GM12878 (cell line): ENCODE data around the gene RPL10. TPM values are rescaled to one million over a fixed set of nuclear protein-coding genes. Genes with fewer than 3 reads are reported as not detected.

Experiments used
- ATAC-seq: fragments of 200-7000 bp; cut with Tn5 transposase; 3 replicates; pipeline ENCODE4 v1.9.1; 2020; ENCODE audit warnings: mild to moderate bottlenecking, moderate library complexity
- BruUV-seq: library from RNA; stranded (reverse); fragments of 400-500 nt; replicated peaks from 2 replicates; lab custom pipeline; 2021; lab: Mats Ljungman, UMichigan
- CTCF ChIA-PET: fragments of 300-600 bp; sonication (Branson Sonifier 250); formaldehyde crosslinking; extraction: SDS; loops from one replicate; lab custom pipeline; 2021; ENCODE audit warnings: inconsistent platforms; lab: Yijun Ruan, JAX
- POLR2A ChIA-PET: fragments of 350-600 bp; formaldehyde crosslinking; extraction: SDS; loops from one replicate; lab custom pipeline; 2021; ENCODE audit warnings: inconsistent platforms; lab: Charles Lee
- RAD21 ChIA-PET: fragments of 300-600 bp; sonication (Branson Sonifier 250); formaldehyde crosslinking; loops from one replicate; lab custom pipeline; 2023; ENCODE audit warnings: antibody characterized with exemption; ENCODE audit not compliant: unreplicated experiment; lab: Charles Lee
- SMC1A ChIA-PET: fragments of 300-600 bp; sonication (Branson Sonifier 250); formaldehyde crosslinking; loops from one replicate; lab custom pipeline; 2023; ENCODE audit not compliant: unreplicated experiment, uncharacterized antibody; lab: Charles Lee
- DNase-seq: peaks from one replicate; pipeline ENCODE4 v3.0.0-alpha.2; 2011; ENCODE audit warnings: low read depth, low spot score
- FAIRE-seq: peaks from 3 replicates; lab custom pipeline; 2011; peaks lifted over from hg19 to GRCh38; lab: Jason Lieb, UNC
- H2AFZ ChIP-seq: 2 replicates; pipeline ENCODE4 v1.6.0; 2011; ENCODE audit warnings: low read depth, low read length, control low read depth; ENCODE audit not compliant: control insufficient read depth
- H3K27ac ChIP-seq: 2 replicates; pipeline ENCODE4 v1.5.1; 2011; ENCODE audit warnings: control low read depth; ENCODE audit not compliant: control insufficient read depth, insufficient read depth
- H3K27me3 ChIP-seq, 2 experiments: replicated peaks in 1 of 2; 2 replicates each; pipeline versions ENCODE4 v1.6.0 to v1.6.1; 2011; ENCODE audit warnings: low read length in 1 of 2; ENCODE audit not compliant: control insufficient read depth in 2 of 2, insufficient read depth in 2 of 2
- H3K36me3 ChIP-seq, 2 experiments: 2 replicates each; pipeline ENCODE4 v1.5.1; 2011; ENCODE audit warnings: low read length in 1 of 2; ENCODE audit not compliant: control insufficient read depth in 2 of 2, insufficient read depth in 2 of 2
- H3K4me1 ChIP-seq: 2 replicates; pipeline ENCODE4 v1.6.1; 2011; ENCODE audit warnings: mild to moderate bottlenecking, low read length, moderate library complexity, mixed read lengths; ENCODE audit not compliant: control insufficient read depth, insufficient read depth
- H3K4me2 ChIP-seq: 2 replicates; pipeline ENCODE4 v1.6.0; 2011; ENCODE audit warnings: control low read depth; ENCODE audit not compliant: control insufficient read depth, insufficient read depth
- H3K4me3 ChIP-seq: fragments of 200-600 bp; sonication (generic); 2 replicates; pipeline ENCODE4 v1.5.1; 2016
- H3K79me2 ChIP-seq: 2 replicates; pipeline ENCODE4 v1.6.0; 2011; ENCODE audit warnings: low read length; ENCODE audit not compliant: control insufficient read depth, insufficient read depth
- H3K9ac ChIP-seq: 2 replicates; pipeline ENCODE4 v1.8.0; 2011; ENCODE audit warnings: low read length, control low read depth, mixed read lengths; ENCODE audit not compliant: control insufficient read depth, insufficient read depth
- H3K9me3 ChIP-seq: replicated peaks from 3 replicates; pipeline ENCODE4 v1.5.1; 2011; ENCODE audit warnings: mild to moderate bottlenecking, low read length; ENCODE audit not compliant: control insufficient read depth, insufficient read depth
- H4K20me1 ChIP-seq: 2 replicates; pipeline ENCODE4 v1.6.0; 2011; ENCODE audit not compliant: control insufficient read depth, insufficient read depth
- EGR1 ChIP-seq, 2 experiments: IDR thresholded peaks; 1 replicate in 1 of 2; 2 replicates in 1 of 2; pipeline ENCODE4 v1.6.1; 2011 to 2012; ENCODE audit warnings: low read depth in 2 of 2, low read length in 2 of 2, borderline replicate concordance in 1 of 2, mild to moderate bottlenecking in 1 of 2, moderate library complexity in 1 of 2
- JUNB ChIP-seq: IDR thresholded peaks from 2 replicates; pipeline ENCODE4 v1.6.1; 2016; ENCODE audit warnings: antibody characterized with exemption, mild to moderate bottlenecking
- MXI1 ChIP-seq: fragments of 150-350 bp; IDR thresholded peaks from 2 replicates; pipeline ENCODE4 v1.6.1; 2011; ENCODE audit warnings: low read depth, mild to moderate bottlenecking, inconsistent platforms, low read length, improper control_type of control experiment
- NRF1 ChIP-seq: conservative IDR thresholded peaks from 2 replicates; pipeline ENCODE4 v1.6.1; 2011; ENCODE audit warnings: mild to moderate bottlenecking, low read depth, low read length, improper control_type of control experiment
- RFX5 ChIP-seq: IDR thresholded peaks from 2 replicates; pipeline ENCODE4 v1.6.1; 2011; ENCODE audit warnings: low read depth, low read length, improper control_type of control experiment
- SMC3 ChIP-seq: IDR thresholded peaks from 2 replicates; pipeline ENCODE4 v1.6.1; 2011; ENCODE audit warnings: low read length, improper control_type of control experiment, borderline replicate concordance
- SRF ChIP-seq, 2 experiments: IDR thresholded peaks; 2 replicates each; pipeline ENCODE4 v1.6.1; 2011; ENCODE audit warnings: low read depth in 2 of 2, low read length in 2 of 2, mild to moderate bottlenecking in 1 of 2, moderate library complexity in 1 of 2
- ZSCAN29 ChIP-seq: fragments of 450-650 bp; IDR thresholded peaks from 2 replicates; pipeline ENCODE4 v1.6.1; 2017; ENCODE audit warnings: mild to moderate bottlenecking, moderate library complexity
- WGBS: methylation state at CpG from one replicate; pipeline ENCODE4 v1.1.6; 2016; ENCODE audit warnings: low lambda C conversion rate; ENCODE audit not compliant: insufficient replicate concordance, insufficient coverage; ENCODE audit errors: missing lambda C conversion rate; 5-methylcytosine and 5-hydroxymethylcytosine counted together
- in situ Hi-C: fragments of 300-500 bp; cut with MboI; formaldehyde crosslinking; loops from 9 replicates; pipeline ENCODE4 v1.14.3; 2018; ENCODE audit warnings: mixed read lengths
- intact Hi-C: fragments of 100-400 bp; cut with micrococcal nuclease; formaldehyde crosslinking; loops from one replicate; pipeline ENCODE4 v1.14.2; 2022; ENCODE audit not compliant: unreplicated experiment
- polyA plus RNA-seq, 11 experiments: library from polyadenylated mRNA; depleted of rRNA in 4 of 11; unstranded in 6 of 11; stranded (reverse) in 5 of 11; fragments of >200 nt; fragmentation: Nextera tagmentation in 4 of 11; fragmentation: Illumina TruSeq in 1 of 11; extraction: Ambion mirVana in 4 of 11; extraction: Trizol in 1 of 11; gene quantifications; 1 replicate in 1 of 11; 2 replicates in 10 of 11; pipeline versions ENCODE4 v1.2.1 to v1.2.3, GENCODE V29; 2011 to 2016; ENCODE audit warnings: inconsistent platforms in 2 of 11, missing spikeins in 2 of 11, low read depth in 1 of 11
- total RNA-seq, 4 experiments: library from RNA; depleted of rRNA in 3 of 4; stranded (reverse); fragments of >200 nt in 3 of 4; fragmentation: Illumina TruSeq in 1 of 4; extraction: Trizol in 1 of 4; gene quantifications; 2 replicates each; pipeline versions ENCODE4 v1.2.1 to v1.2.3, GENCODE V29; 2013 to 2021
- TF ChIP-seq, protein P1 (sequence below): fragments of 450-650 bp; IDR thresholded peaks from 2 replicates; pipeline ENCODE4 v1.6.1; 2018; ENCODE audit warnings: borderline replicate concordance, mild to moderate bottlenecking; ENCODE audit not compliant: partially characterized antibody
- TF ChIP-seq, protein P2 (sequence below): IDR thresholded peaks from 2 replicates; pipeline ENCODE4 v1.6.1; 2011; ENCODE audit warnings: mild to moderate bottlenecking, low read depth, low read length, moderate library complexity; ENCODE audit not compliant: insufficient replicate concordance
- TF ChIP-seq, protein P3 (sequence below): fragments of 450-650 bp; IDR thresholded peaks from 2 replicates; pipeline ENCODE4 v1.6.1; 2016; ENCODE audit warnings: mild to moderate bottlenecking, moderate library complexity, borderline replicate concordance

Gene RPL10
- total and polyA plus RNA-seq, 10 of the 15 experiments (the other 5 are each of a cell fraction or from before 2014, with no cell fraction given): 1,938 to 7,222 (median 4,494) TPM

DNA sequence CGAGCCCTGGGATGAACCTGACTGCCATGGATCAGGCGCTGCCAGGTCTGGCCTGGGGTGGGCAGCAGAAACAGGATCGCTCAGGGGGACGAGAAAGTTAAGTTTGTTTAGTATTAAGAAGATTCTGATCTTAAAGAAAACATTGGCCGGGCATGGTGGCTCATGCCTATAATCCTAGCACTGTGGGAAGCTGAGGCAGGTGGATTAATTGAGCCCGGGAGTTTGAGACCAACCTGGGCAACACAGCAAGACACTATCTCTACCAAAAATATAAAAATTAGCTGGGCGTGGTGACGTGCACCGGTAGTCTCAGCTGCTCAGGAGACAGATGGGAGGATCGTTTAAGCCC lies 23.0 kb upstream of the RPL10 start:
- intact Hi-C loops: loop anchor here (10.0 kb wide), 1 partner anchor 50 kb away; the partner anchor contains the start of gene ATP6AP1

More for the DNA sequence above, 23.0 kb upstream of the RPL10 start:
- Histone ChIP-seq H3K4me1 (peaks cover 11% of the 10 kb centered on the region), H2AFZ (no peak overlapping the region), H3K9me3 (no peaks in the 10 kb centered on the region; the same call in 2 of the 3 replicates), H3K27me3 (no peaks in the 10 kb centered on the region), H4K20me1 (no peaks in the 10 kb centered on the region), H3K4me3 (no peak overlapping the region), H3K27ac (no peak overlapping the region), H3K9ac (no peak overlapping the region), H3K36me3 (no peaks in the 10 kb centered on the region), H3K79me2 (peaks cover 20% of the 10 kb centered on the region), H3K4me2 (peak overlapping the region; percentile 55)
- TF ChIP-seq SMC3 (no peak), JUNB (no peak), SRF (IDR thresholded peaks at IDR 0.05; ENCODE audit: low read depth in 2 of 2, low read length in 2 of 2) (no peak), MXI1 (no peak), ZSCAN29 (no peak), NRF1 (no peak), EGR1 (IDR thresholded peaks at IDR 0.05; ENCODE audit: borderline replicate concordance in 1 of 2, low read depth in 2 of 2, low read length in 2 of 2) (no peak), RFX5 (no peak)
- TF ChIP-seq, protein P1, sequence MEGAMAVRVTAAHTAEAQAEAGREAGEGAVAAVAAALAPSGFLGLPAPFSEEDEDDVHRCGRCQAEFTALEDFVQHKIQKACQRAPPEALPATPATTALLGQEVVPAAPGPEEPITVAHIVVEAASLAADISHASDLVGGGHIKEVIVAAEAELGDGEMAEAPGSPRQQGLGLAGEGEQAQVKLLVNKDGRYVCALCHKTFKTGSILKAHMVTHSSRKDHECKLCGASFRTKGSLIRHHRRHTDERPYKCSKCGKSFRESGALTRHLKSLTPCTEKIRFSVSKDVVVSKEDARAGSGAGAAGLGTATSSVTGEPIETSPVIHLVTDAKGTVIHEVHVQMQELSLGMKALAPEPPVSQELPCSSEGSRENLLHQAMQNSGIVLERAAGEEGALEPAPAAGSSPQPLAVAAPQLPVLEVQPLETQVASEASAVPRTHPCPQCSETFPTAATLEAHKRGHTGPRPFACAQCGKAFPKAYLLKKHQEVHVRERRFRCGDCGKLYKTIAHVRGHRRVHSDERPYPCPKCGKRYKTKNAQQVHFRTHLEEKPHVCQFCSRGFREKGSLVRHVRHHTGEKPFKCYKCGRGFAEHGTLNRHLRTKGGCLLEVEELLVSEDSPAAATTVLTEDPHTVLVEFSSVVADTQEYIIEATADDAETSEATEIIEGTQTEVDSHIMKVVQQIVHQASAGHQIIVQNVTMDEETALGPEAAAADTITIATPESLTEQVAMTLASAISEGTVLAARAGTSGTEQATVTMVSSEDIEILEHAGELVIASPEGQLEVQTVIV: no peak
- TF ChIP-seq, protein P2, sequence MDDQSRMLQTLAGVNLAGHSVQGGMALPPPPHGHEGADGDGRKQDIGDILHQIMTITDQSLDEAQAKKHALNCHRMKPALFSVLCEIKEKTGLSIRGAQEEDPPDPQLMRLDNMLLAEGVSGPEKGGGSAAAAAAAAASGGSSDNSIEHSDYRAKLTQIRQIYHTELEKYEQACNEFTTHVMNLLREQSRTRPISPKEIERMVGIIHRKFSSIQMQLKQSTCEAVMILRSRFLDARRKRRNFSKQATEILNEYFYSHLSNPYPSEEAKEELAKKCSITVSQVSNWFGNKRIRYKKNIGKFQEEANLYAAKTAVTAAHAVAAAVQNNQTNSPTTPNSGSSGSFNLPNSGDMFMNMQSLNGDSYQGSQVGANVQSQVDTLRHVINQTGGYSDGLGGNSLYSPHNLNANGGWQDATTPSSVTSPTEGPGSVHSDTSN: no peak
- TF ChIP-seq, protein P3, sequence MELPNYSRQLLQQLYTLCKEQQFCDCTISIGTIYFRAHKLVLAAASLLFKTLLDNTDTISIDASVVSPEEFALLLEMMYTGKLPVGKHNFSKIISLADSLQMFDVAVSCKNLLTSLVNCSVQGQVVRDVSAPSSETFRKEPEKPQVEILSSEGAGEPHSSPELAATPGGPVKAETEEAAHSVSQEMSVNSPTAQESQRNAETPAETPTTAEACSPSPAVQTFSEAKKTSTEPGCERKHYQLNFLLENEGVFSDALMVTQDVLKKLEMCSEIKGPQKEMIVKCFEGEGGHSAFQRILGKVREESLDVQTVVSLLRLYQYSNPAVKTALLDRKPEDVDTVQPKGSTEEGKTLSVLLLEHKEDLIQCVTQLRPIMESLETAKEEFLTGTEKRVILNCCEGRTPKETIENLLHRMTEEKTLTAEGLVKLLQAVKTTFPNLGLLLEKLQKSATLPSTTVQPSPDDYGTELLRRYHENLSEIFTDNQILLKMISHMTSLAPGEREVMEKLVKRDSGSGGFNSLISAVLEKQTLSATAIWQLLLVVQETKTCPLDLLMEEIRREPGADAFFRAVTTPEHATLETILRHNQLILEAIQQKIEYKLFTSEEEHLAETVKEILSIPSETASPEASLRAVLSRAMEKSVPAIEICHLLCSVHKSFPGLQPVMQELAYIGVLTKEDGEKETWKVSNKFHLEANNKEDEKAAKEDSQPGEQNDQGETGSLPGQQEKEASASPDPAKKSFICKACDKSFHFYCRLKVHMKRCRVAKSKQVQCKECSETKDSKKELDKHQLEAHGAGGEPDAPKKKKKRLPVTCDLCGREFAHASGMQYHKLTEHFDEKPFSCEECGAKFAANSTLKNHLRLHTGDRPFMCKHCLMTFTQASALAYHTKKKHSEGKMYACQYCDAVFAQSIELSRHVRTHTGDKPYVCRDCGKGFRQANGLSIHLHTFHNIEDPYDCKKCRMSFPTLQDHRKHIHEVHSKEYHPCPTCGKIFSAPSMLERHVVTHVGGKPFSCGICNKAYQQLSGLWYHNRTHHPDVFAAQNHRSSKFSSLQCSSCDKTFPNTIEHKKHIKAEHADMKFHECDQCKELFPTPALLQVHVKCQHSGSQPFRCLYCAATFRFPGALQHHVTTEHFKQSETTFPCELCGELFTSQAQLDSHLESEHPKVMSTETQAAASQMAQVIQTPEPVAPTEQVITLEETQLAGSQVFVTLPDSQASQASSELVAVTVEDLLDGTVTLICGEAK: no peak
- DNase-seq (no peak), ATAC-seq (no peak), FAIRE-seq (no peak)
- 28% methylated on average over 10 of the region's 10 CpGs for WGBS
- CTCF ChIA-PET: no interaction called here
- SMC1A ChIA-PET: no interaction called here
- RAD21 ChIA-PET: interaction anchor here (0.9 to 2.4 kb wide), 2 partner anchors 152 to 159 kb away, joined by 3 to 12 read pairs; no protein-coding TSS in a partner anchor
- POLR2A ChIA-PET: no interaction called here
- in situ Hi-C loops: loop anchor here (5.0 kb wide), 1 partner anchor 162 kb away; no protein-coding TSS in a partner anchor
- no TSS peak for BruUV-seq
